SU-DHL-6 (cell line): ENCODE data around the gene EPHA7.

Experiments used
- CTCF ChIP-seq: fragments of 200-600 bp; sonication (generic); IDR thresholded peaks from one replicate; pipeline ENCODE4 v1.5.1; 2017; ENCODE audit warnings: antibody characterized with exemption, mild to moderate bottlenecking, low read length, moderate library complexity; ENCODE audit not compliant: insufficient read depth, poor library complexity, severe bottlenecking
- EZH2phosphoT487 ChIP-seq: fragments of 200-600 bp; sonication (generic), shearing (Covaris generic); conservative IDR thresholded peaks from 2 replicates; pipeline ENCODE4 v1.6.1; 2018; ENCODE audit warnings: mild to moderate bottlenecking, antibody characterized with exemption, low read length, moderate library complexity, mixed read lengths

GRCh38 chr6:93259332-93259731 lies 160.0 kb downstream of the EPHA7 start:
- TF ChIP-seq CTCF, result no peak
- TF ChIP-seq EZH2phosphoT487, result no peak
